GM12878 (cell line): Measurements from ENCODE around the gene RAB36. TPM values are rescaled to one million over a fixed set of nuclear protein-coding genes. Genes with fewer than 3 reads are reported as not detected.

Experiments used
- ATAC-seq: fragments of 200-7000 bp; cut with Tn5 transposase; 3 replicates; pipeline ENCODE4 v1.9.1; 2020; ENCODE audit warnings: mild to moderate bottlenecking, moderate library complexity
- BruUV-seq: library from RNA; stranded (reverse); fragments of 400-500 nt; replicated peaks from 2 replicates; lab custom pipeline; 2021; lab: Mats Ljungman, UMichigan
- CTCF ChIA-PET: fragments of 300-600 bp; sonication (Branson Sonifier 250); formaldehyde crosslinking; extraction: SDS; loops from one replicate; lab custom pipeline; 2021; ENCODE audit warnings: inconsistent platforms; lab: Yijun Ruan, JAX
- POLR2A ChIA-PET: fragments of 350-600 bp; formaldehyde crosslinking; extraction: SDS; loops from one replicate; lab custom pipeline; 2021; ENCODE audit warnings: inconsistent platforms; lab: Charles Lee
- RAD21 ChIA-PET: fragments of 300-600 bp; sonication (Branson Sonifier 250); formaldehyde crosslinking; loops from one replicate; lab custom pipeline; 2023; ENCODE audit warnings: antibody characterized with exemption; ENCODE audit not compliant: unreplicated experiment; lab: Charles Lee
- SMC1A ChIA-PET: fragments of 300-600 bp; sonication (Branson Sonifier 250); formaldehyde crosslinking; loops from one replicate; lab custom pipeline; 2023; ENCODE audit not compliant: unreplicated experiment, uncharacterized antibody; lab: Charles Lee
- DNase-seq: peaks from one replicate; pipeline ENCODE4 v3.0.0-alpha.2; 2011; ENCODE audit warnings: low read depth, low spot score
- FAIRE-seq: peaks from 3 replicates; lab custom pipeline; 2011; peaks lifted over from hg19 to GRCh38; lab: Jason Lieb, UNC
- H2AFZ ChIP-seq: 2 replicates; pipeline ENCODE4 v1.6.0; 2011; ENCODE audit warnings: low read depth, low read length, control low read depth; ENCODE audit not compliant: control insufficient read depth
- H3K27ac ChIP-seq: 2 replicates; pipeline ENCODE4 v1.5.1; 2011; ENCODE audit warnings: control low read depth; ENCODE audit not compliant: control insufficient read depth, insufficient read depth
- H3K27me3 ChIP-seq, 2 experiments: replicated peaks in 1 of 2; 2 replicates each; pipeline versions ENCODE4 v1.6.0 to v1.6.1; 2011; ENCODE audit warnings: low read length in 1 of 2; ENCODE audit not compliant: control insufficient read depth in 2 of 2, insufficient read depth in 2 of 2
- H3K36me3 ChIP-seq, 2 experiments: 2 replicates each; pipeline ENCODE4 v1.5.1; 2011; ENCODE audit warnings: low read length in 1 of 2; ENCODE audit not compliant: control insufficient read depth in 2 of 2, insufficient read depth in 2 of 2
- H3K4me1 ChIP-seq: 2 replicates; pipeline ENCODE4 v1.6.1; 2011; ENCODE audit warnings: mild to moderate bottlenecking, low read length, moderate library complexity, mixed read lengths; ENCODE audit not compliant: control insufficient read depth, insufficient read depth
- H3K4me2 ChIP-seq: 2 replicates; pipeline ENCODE4 v1.6.0; 2011; ENCODE audit warnings: control low read depth; ENCODE audit not compliant: control insufficient read depth, insufficient read depth
- H3K4me3 ChIP-seq: fragments of 200-600 bp; sonication (generic); 2 replicates; pipeline ENCODE4 v1.5.1; 2016
- H3K79me2 ChIP-seq: 2 replicates; pipeline ENCODE4 v1.6.0; 2011; ENCODE audit warnings: low read length; ENCODE audit not compliant: control insufficient read depth, insufficient read depth
- H3K9ac ChIP-seq: 2 replicates; pipeline ENCODE4 v1.8.0; 2011; ENCODE audit warnings: low read length, control low read depth, mixed read lengths; ENCODE audit not compliant: control insufficient read depth, insufficient read depth
- H3K9me3 ChIP-seq: replicated peaks from 3 replicates; pipeline ENCODE4 v1.5.1; 2011; ENCODE audit warnings: mild to moderate bottlenecking, low read length; ENCODE audit not compliant: control insufficient read depth, insufficient read depth
- H4K20me1 ChIP-seq: 2 replicates; pipeline ENCODE4 v1.6.0; 2011; ENCODE audit not compliant: control insufficient read depth, insufficient read depth
- BCL3 ChIP-seq: IDR thresholded peaks from 2 replicates; pipeline ENCODE4 v1.6.1; 2011; ENCODE audit warnings: borderline replicate concordance, low read depth, mild to moderate bottlenecking, moderate library complexity, low read length; ENCODE audit not compliant: insufficient read depth, poor library complexity, severe bottlenecking
- CREB1 ChIP-seq: IDR thresholded peaks from 2 replicates; pipeline ENCODE4 v1.6.1; 2012; ENCODE audit warnings: low read depth, mild to moderate bottlenecking, inconsistent platforms
- EED ChIP-seq: sonication (generic); IDR thresholded peaks from 2 replicates; pipeline ENCODE4 v1.6.1; 2016; ENCODE audit warnings: antibody characterized with exemption, low read depth
- EP300 ChIP-seq, 2 experiments: fragments of 150-350 bp in 1 of 2; IDR thresholded peaks; 2 replicates each; pipeline ENCODE4 v1.6.1; 2011 to 2012; ENCODE audit warnings: low read depth in 2 of 2, low read length in 2 of 2, borderline replicate concordance in 1 of 2, improper control_type of control experiment in 1 of 2, inconsistent platforms in 1 of 2; ENCODE audit not compliant: control insufficient read depth in 1 of 2
- GATAD2B ChIP-seq: fragments of 450-650 bp; conservative IDR thresholded peaks from 2 replicates; pipeline ENCODE4 v1.6.1; 2017; ENCODE audit warnings: low read depth, mild to moderate bottlenecking, moderate library complexity
- HDAC2 ChIP-seq: fragments of 200-600 bp; sonication (generic); IDR thresholded peaks from 2 replicates; pipeline ENCODE4 v1.6.1; 2017
- IRF3 ChIP-seq: fragments of 450-650 bp; IDR thresholded peaks from 2 replicates; pipeline ENCODE4 v1.6.1; 2014; ENCODE audit warnings: mild to moderate bottlenecking
- KAT2A ChIP-seq: conservative IDR thresholded peaks from 2 replicates; pipeline ENCODE4 v1.6.1; 2011; ENCODE audit warnings: low read depth, low read length; ENCODE audit not compliant: control insufficient read depth
- NRF1 ChIP-seq: conservative IDR thresholded peaks from 2 replicates; pipeline ENCODE4 v1.6.1; 2011; ENCODE audit warnings: mild to moderate bottlenecking, low read depth, low read length, improper control_type of control experiment
- PAX8 ChIP-seq: fragments of 450-650 bp; IDR thresholded peaks from 2 replicates; pipeline ENCODE4 v1.6.1; 2017; ENCODE audit warnings: mild to moderate bottlenecking, moderate library complexity
- RFX5 ChIP-seq: IDR thresholded peaks from 2 replicates; pipeline ENCODE4 v1.6.1; 2011; ENCODE audit warnings: low read depth, low read length, improper control_type of control experiment
- WGBS: methylation state at CpG from one replicate; pipeline ENCODE4 v1.1.6; 2016; ENCODE audit warnings: low lambda C conversion rate; ENCODE audit not compliant: insufficient replicate concordance, insufficient coverage; ENCODE audit errors: missing lambda C conversion rate; 5-methylcytosine and 5-hydroxymethylcytosine counted together
- in situ Hi-C: fragments of 300-500 bp; cut with MboI; formaldehyde crosslinking; loops from 9 replicates; pipeline ENCODE4 v1.14.3; 2018; ENCODE audit warnings: mixed read lengths
- intact Hi-C: fragments of 100-400 bp; cut with micrococcal nuclease; formaldehyde crosslinking; loops from one replicate; pipeline ENCODE4 v1.14.2; 2022; ENCODE audit not compliant: unreplicated experiment
- polyA plus RNA-seq, 11 experiments: library from polyadenylated mRNA; depleted of rRNA in 4 of 11; unstranded in 6 of 11; stranded (reverse) in 5 of 11; fragments of >200 nt; fragmentation: Nextera tagmentation in 4 of 11; fragmentation: Illumina TruSeq in 1 of 11; extraction: Ambion mirVana in 4 of 11; extraction: Trizol in 1 of 11; gene quantifications; 1 replicate in 1 of 11; 2 replicates in 10 of 11; pipeline versions ENCODE4 v1.2.1 to v1.2.3, GENCODE V29; 2011 to 2016; ENCODE audit warnings: inconsistent platforms in 2 of 11, missing spikeins in 2 of 11, low read depth in 1 of 11
- total RNA-seq, 4 experiments: library from RNA; depleted of rRNA in 3 of 4; stranded (reverse); fragments of >200 nt in 3 of 4; fragmentation: Illumina TruSeq in 1 of 4; extraction: Trizol in 1 of 4; gene quantifications; 2 replicates each; pipeline versions ENCODE4 v1.2.1 to v1.2.3, GENCODE V29; 2013 to 2021
- TF ChIP-seq, protein P1 (sequence below): fragments of 150-350 bp; IDR thresholded peaks from 2 replicates; pipeline ENCODE4 v1.6.1; 2016; ENCODE audit warnings: low read depth, low read length
- TF ChIP-seq, protein P2 (sequence below): fragments of 450-650 bp; formaldehyde crosslinking; IDR thresholded peaks from 2 replicates; pipeline ENCODE4 v1.5.0; 2022; ENCODE audit warnings: mild to moderate bottlenecking, missing genetic modification characterization

The RAB36 gene
- total and polyA plus RNA-seq, 10 of the 15 experiments (the other 5 are each of a cell fraction or from before 2014, with no cell fraction given) = 0.31 to 2.7 (median 1.1) TPM

GRCh38 chr22:23102002-23102655, 43.1 kb upstream of the RAB36 start:
- in situ Hi-C loops (no loop called here), intact Hi-C loops (no loop called here)
- no peaks in the 10 kb centered on the region for H3K9me3 ChIP-seq
- H3K27me3 ChIP-seq = no peaks in the 10 kb centered on the region
- SMC1A ChIA-PET = no interaction called here
- no peaks in the 10 kb centered on the region for H3K4me1 ChIP-seq
- TF ChIP-seq PAX8 (no peak), HDAC2 (no peak), CREB1 (no peak), NRF1 (no peak), GATAD2B (no peak), KAT2A (no peak), BCL3 (no peak), IRF3 (no peak), RFX5 (no peak), EED (no peak), EP300 (IDR thresholded peaks at IDR 0.05; ENCODE audit: borderline replicate concordance in 1 of 2, control insufficient read depth in 1 of 2, low read depth in 2 of 2, low read length in 2 of 2) (no peak)
- TF ChIP-seq, protein P1, sequence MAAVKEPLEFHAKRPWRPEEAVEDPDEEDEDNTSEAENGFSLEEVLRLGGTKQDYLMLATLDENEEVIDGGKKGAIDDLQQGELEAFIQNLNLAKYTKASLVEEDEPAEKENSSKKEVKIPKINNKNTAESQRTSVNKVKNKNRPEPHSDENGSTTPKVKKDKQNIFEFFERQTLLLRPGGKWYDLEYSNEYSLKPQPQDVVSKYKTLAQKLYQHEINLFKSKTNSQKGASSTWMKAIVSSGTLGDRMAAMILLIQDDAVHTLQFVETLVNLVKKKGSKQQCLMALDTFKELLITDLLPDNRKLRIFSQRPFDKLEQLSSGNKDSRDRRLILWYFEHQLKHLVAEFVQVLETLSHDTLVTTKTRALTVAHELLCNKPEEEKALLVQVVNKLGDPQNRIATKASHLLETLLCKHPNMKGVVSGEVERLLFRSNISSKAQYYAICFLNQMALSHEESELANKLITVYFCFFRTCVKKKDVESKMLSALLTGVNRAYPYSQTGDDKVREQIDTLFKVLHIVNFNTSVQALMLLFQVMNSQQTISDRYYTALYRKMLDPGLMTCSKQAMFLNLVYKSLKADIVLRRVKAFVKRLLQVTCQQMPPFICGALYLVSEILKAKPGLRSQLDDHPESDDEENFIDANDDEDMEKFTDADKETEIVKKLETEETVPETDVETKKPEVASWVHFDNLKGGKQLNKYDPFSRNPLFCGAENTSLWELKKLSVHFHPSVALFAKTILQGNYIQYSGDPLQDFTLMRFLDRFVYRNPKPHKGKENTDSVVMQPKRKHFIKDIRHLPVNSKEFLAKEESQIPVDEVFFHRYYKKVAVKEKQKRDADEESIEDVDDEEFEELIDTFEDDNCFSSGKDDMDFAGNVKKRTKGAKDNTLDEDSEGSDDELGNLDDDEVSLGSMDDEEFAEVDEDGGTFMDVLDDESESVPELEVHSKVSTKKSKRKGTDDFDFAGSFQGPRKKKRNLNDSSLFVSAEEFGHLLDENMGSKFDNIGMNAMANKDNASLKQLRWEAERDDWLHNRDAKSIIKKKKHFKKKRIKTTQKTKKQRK = no peak
- TF ChIP-seq, protein P2, sequence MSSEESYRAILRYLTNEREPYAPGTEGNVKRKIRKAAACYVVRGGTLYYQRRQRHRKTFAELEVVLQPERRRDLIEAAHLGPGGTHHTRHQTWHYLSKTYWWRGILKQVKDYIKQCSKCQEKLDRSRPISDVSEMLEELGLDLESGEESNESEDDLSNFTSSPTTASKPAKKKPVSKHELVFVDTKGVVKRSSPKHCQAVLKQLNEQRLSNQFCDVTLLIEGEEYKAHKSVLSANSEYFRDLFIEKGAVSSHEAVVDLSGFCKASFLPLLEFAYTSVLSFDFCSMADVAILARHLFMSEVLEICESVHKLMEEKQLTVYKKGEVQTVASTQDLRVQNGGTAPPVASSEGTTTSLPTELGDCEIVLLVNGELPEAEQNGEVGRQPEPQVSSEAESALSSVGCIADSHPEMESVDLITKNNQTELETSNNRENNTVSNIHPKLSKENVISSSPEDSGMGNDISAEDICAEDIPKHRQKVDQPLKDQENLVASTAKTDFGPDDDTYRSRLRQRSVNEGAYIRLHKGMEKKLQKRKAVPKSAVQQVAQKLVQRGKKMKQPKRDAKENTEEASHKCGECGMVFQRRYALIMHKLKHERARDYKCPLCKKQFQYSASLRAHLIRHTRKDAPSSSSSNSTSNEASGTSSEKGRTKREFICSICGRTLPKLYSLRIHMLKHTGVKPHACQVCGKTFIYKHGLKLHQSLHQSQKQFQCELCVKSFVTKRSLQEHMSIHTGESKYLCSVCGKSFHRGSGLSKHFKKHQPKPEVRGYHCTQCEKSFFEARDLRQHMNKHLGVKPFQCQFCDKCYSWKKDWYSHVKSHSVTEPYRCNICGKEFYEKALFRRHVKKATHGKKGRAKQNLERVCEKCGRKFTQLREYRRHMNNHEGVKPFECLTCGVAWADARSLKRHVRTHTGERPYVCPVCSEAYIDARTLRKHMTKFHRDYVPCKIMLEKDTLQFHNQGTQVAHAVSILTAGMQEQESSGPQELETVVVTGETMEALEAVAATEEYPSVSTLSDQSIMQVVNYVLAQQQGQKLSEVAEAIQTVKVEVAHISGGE = no peak
- FAIRE-seq = no peak
- no peak overlapping the region for H3K4me2 ChIP-seq
- RAD21 ChIA-PET = no interaction called here
- 46% methylated on average over 10 of the region's 10 CpGs for whole genome bisulfite sequencing
- no peak overlapping the region for H3K9ac ChIP-seq
- POLR2A ChIA-PET = no interaction called here
- H3K27ac ChIP-seq = no peak overlapping the region
- no peaks in the 10 kb centered on the region for H3K79me2 ChIP-seq
- no peak for DNase-seq
- H3K36me3 ChIP-seq = no peaks in the 10 kb centered on the region; a peak in 1 of 4 replicates
- no peak overlapping the region for H3K4me3 ChIP-seq
- BruUV-seq = no TSS peak
- CTCF ChIA-PET = interaction anchor here (0.6 to 1.5 kb wide), 4 partner anchors 142 to 1097 kb away, joined by 3 to 4 read pairs (median 3); no protein-coding TSS in a partner anchor
- no peaks in the 10 kb centered on the region for H4K20me1 ChIP-seq
- ATAC-seq = no peak
- H2AFZ ChIP-seq = no peak overlapping the region
